Measurements from ENCODE around the gene YWHAE. TPM values are rescaled to one million over a fixed set of nuclear protein-coding genes. Genes with fewer than 3 reads are reported as not detected.

The YWHAE gene
- total and polyA plus RNA-seq, 5 donors: 366 to 570 (median 535) TPM

- H3K4me3 ChIP-seq (ENCODE audit: low read length): no peak overlapping the region
- peak in 1 of 3 donors; percentile 19 for DNase-seq
- H3K9me3 ChIP-seq (ENCODE audit: control insufficient read depth, low read length): no peaks in the 10 kb centered on the region
- H3K27ac ChIP-seq (ENCODE audit: low read length): no peak overlapping the region
- WGBS: 80% methylated on average over 19 of the region's 19 CpGs
- intact Hi-C loops (cut with DNase I): no loop called here
- H3K27me3 ChIP-seq (ENCODE audit: control insufficient read depth, insufficient read depth): no peaks in the 10 kb centered on the region
- ATAC-seq: no peak
- no peaks in the 10 kb centered on the region for H3K4me1 ChIP-seq (ENCODE audit: control insufficient read depth, insufficient read depth, low read length)
Measured at GRCh38 chr17:1304962-1305563, 95.0 kb downstream of the YWHAE start.

- peak; percentile 28 to 83 for ATAC-seq
- Histone ChIP-seq H3K27me3 (ENCODE audit: control insufficient read depth, insufficient read depth) (no peaks in the 10 kb centered on the region), H3K9me3 (ENCODE audit: control insufficient read depth, low read length) (no peaks in the 10 kb centered on the region), H3K4me3 (ENCODE audit: low read length) (no peak overlapping the region), H3K4me1 (ENCODE audit: control insufficient read depth, insufficient read depth, low read length) (no peaks in the 10 kb centered on the region), H3K27ac (ENCODE audit: low read length) (no peak overlapping the region)
- intact Hi-C loops (cut with DNase I): no loop called here
- WGBS: 68% methylated on average over 5 of the region's 5 CpGs
- peak in 1 of 3 donors; percentile 20 for DNase-seq
Measured at GRCh38 chr17:1304522-1304921, 95.5 kb downstream of the YWHAE start.

GRCh38 chr17:1302761-1303160 lies 97.3 kb downstream of the YWHAE start:
- 81% methylated on average over 18 of the region's 18 CpGs for WGBS
- H3K27ac ChIP-seq (ENCODE audit: low read length): no peak overlapping the region
- no peaks in the 10 kb centered on the region for H3K27me3 ChIP-seq (ENCODE audit: control insufficient read depth, insufficient read depth)
- ATAC-seq (no peak), DNase-seq (peak in 1 of 3 donors; percentile 40)
- intact Hi-C loops (cut with DNase I): no loop called here
- H3K9me3 ChIP-seq (ENCODE audit: control insufficient read depth, low read length): no peaks in the 10 kb centered on the region
- no peaks in the 10 kb centered on the region for H3K4me1 ChIP-seq (ENCODE audit: control insufficient read depth, insufficient read depth, low read length)
- no peak overlapping the region for H3K4me3 ChIP-seq (ENCODE audit: low read length)

- H3K27ac ChIP-seq (ENCODE audit: low read length): no peak overlapping the region
- DNase-seq: peak in 1 of 3 donors; percentile 22
- no peaks in the 10 kb centered on the region for H3K4me1 ChIP-seq (ENCODE audit: control insufficient read depth, insufficient read depth, low read length)
- no peak overlapping the region for H3K4me3 ChIP-seq (ENCODE audit: low read length)
- no peaks in the 10 kb centered on the region for H3K9me3 ChIP-seq (ENCODE audit: control insufficient read depth, low read length)
- intact Hi-C loops (cut with DNase I): no loop called here
- ATAC-seq: no peak
- H3K27me3 ChIP-seq (ENCODE audit: control insufficient read depth, insufficient read depth): no peaks in the 10 kb centered on the region
- WGBS: 73% methylated on average over 14 of the region's 14 CpGs
Measured at GRCh38 chr17:1301546-1301945, 98.5 kb downstream of the YWHAE start.

GRCh38 chr17:1300371-1300905 lies 99.6 kb downstream of the YWHAE start:
- intact Hi-C loops (cut with DNase I): no loop called here
- Histone ChIP-seq H3K4me3 (ENCODE audit: low read length) (no peak overlapping the region), H3K27me3 (ENCODE audit: control insufficient read depth, insufficient read depth) (no peaks in the 10 kb centered on the region), H3K4me1 (ENCODE audit: control insufficient read depth, insufficient read depth, low read length) (no peaks in the 10 kb centered on the region), H3K27ac (ENCODE audit: low read length) (no peak overlapping the region), H3K9me3 (ENCODE audit: control insufficient read depth, low read length) (no peaks in the 10 kb centered on the region)
- DNase-seq (peak in 1 of 3 donors; percentile 33), ATAC-seq (no peak)
- WGBS: 83% methylated on average over 17 of the region's 17 CpGs

- Histone ChIP-seq H3K27ac (ENCODE audit: low read length) (no peak overlapping the region), H3K9me3 (ENCODE audit: control insufficient read depth, low read length) (no peaks in the 10 kb centered on the region), H3K4me3 (ENCODE audit: low read length) (no peak overlapping the region), H3K4me1 (ENCODE audit: control insufficient read depth, insufficient read depth, low read length) (no peaks in the 10 kb centered on the region), H3K27me3 (ENCODE audit: control insufficient read depth, insufficient read depth) (no peaks in the 10 kb centered on the region)
- WGBS: 74% methylated on average over 22 of the region's 22 CpGs
- DNase-seq (peak in 2 of 3 donors; percentile 24 to 34), ATAC-seq (no peak)
- intact Hi-C loops (cut with DNase I): no loop called here
Measured at GRCh38 chr17:1299552-1300370, 100.3 kb downstream of the YWHAE start.

GRCh38 chr17:1298606-1299005 lies 101.4 kb downstream of the YWHAE start:
- H3K4me3 ChIP-seq (ENCODE audit: low read length): no peak overlapping the region
- 15% methylated on average over 24 of the region's 24 CpGs for WGBS
- H3K9me3 ChIP-seq (ENCODE audit: control insufficient read depth, low read length): no peaks in the 10 kb centered on the region
- intact Hi-C loops (cut with DNase I): no loop called here
- H3K4me1 ChIP-seq (ENCODE audit: control insufficient read depth, insufficient read depth, low read length): no peaks in the 10 kb centered on the region
- DNase-seq: peak in 2 of 3 donors; percentile 38 to 40
- H3K27me3 ChIP-seq (ENCODE audit: control insufficient read depth, insufficient read depth): no peaks in the 10 kb centered on the region
- no peak overlapping the region for H3K27ac ChIP-seq (ENCODE audit: low read length)
- peak in 1 of 2 donors; percentile 15 for ATAC-seq

Other genes with a start within 250 kb of the YWHAE start
- gene ABR, start 220.2 kb downstream of the YWHAE start, total RNA-seq: 100 to 1,000 TPM; 130 to 164 (median 154) TPM
- 77.4 TPM for gene ABR, start 220.2 kb downstream of the YWHAE start, polyA plus RNA-seq
- not detected for gene BHLHA9, start 129.8 kb downstream of the YWHAE start, total RNA-seq
- not detected for gene BHLHA9, start 129.8 kb downstream of the YWHAE start, polyA plus RNA-seq
- 1 to 10 TPM in 1 of 4 donors, under 1 TPM in 3; 0.21 to 4.2 (median 0.27) TPM for gene TRARG1, start 120.6 kb downstream of the YWHAE start, total RNA-seq
- gene TRARG1, start 120.6 kb downstream of the YWHAE start, polyA plus RNA-seq: 7.1 TPM
- 10 to 100 TPM; 33.9 to 44.8 (median 38.9) TPM for gene CRK, start 56.0 kb upstream of the YWHAE start, total RNA-seq
- gene CRK, start 56.0 kb upstream of the YWHAE start, polyA plus RNA-seq: 21.3 TPM
- 100 to 1,000 TPM; 149 to 185 (median 180) TPM for gene MYO1C, start 92.5 kb upstream of the YWHAE start, total RNA-seq
- gene MYO1C, start 92.5 kb upstream of the YWHAE start, polyA plus RNA-seq: 78.9 TPM
- 10 to 100 TPM; 28.7 to 34.7 (median 32.4) TPM for gene INPP5K, start 116.4 kb upstream of the YWHAE start, total RNA-seq
- 21.4 TPM for gene INPP5K, start 116.4 kb upstream of the YWHAE start, polyA plus RNA-seq
- gene PITPNA, start 162.6 kb upstream of the YWHAE start, total RNA-seq: 10 to 100 TPM; 46.5 to 63.5 (median 53.6) TPM
- 19.6 TPM for gene PITPNA, start 162.6 kb upstream of the YWHAE start, polyA plus RNA-seq
- gene SLC43A2, start 228.6 kb upstream of the YWHAE start, total RNA-seq: 1 to 10 TPM; 4.2 to 6.7 (median 5.6) TPM
- 3.4 TPM for gene SLC43A2, start 228.6 kb upstream of the YWHAE start, polyA plus RNA-seq
- 10 to 100 TPM in 3 of 4 donors, 1 to 10 TPM in 1; 9.9 to 15.6 (median 13.9) TPM for gene SCARF1, start 245.5 kb upstream of the YWHAE start, total RNA-seq
- 7.7 TPM for gene SCARF1, start 245.5 kb upstream of the YWHAE start, polyA plus RNA-seq
- gene RILP, start 249.6 kb upstream of the YWHAE start, total RNA-seq: 10 to 100 TPM; 31.0 to 54.4 (median 48.1) TPM
- 75.1 TPM for gene RILP, start 249.6 kb upstream of the YWHAE start, polyA plus RNA-seq